ENCODE measurements around the gene SLC9B2.

The SLC9B2 gene

DNA sequence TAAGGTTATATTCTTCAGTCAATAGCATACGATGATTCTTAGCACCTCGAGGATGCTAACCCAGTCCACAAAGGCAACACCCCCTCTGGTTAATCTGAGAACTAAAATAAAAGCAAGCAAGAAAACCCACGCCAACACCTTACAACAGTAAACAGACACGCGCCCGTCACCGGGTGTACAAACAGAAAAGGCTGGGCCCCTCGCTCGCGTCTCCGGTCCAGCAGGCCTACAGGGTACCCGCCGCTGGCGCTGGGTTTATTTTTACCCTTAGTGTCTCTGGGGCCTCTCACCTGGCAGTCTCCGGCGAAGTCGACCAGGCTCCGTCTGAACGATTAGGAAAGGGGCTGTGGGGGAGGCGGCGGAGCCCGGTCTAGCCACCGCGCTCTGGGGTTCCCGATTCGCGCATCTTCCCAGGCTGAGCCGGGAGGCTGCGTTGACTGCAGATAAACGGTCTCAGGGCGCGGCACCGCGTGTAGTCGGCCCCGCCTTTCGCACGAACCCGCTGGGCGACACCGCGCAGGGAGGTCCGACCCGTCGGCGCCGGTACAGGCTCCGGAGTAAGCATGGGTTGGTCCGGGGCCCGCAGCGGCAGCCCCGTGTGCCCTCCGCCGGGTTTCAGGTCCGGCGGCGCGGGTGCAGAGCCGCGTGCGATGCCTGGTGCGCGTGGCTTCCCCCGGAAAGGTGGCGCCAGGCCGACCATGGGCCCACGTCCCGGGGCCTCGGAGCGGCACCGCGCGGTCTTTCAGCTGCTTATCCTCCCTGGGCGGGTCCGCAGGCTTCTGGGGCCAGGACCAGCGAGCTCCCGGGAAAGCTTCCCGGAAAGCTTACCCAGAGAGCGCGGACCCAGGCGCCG is 441 bp downstream of the SLC9B2 start (continued):
- TF ChIP-seq ZNF280D (tag by site-specific recombination; IDR thresholded peaks at IDR 0.05) (no peak), TRIM28 (IDR thresholded peaks at IDR 0.05; ENCODE audit: borderline replicate concordance, low read length) (peak; percentile 68; the same call in 1 of the 2 replicates), ZFHX2 (tag by site-specific recombination; conservative IDR thresholded peaks at IDR 0.05) (no peak), ZBTB8A (tag by site-specific recombination; IDR thresholded peaks at IDR 0.05) (peak; percentile 83), ZNF416 (tag by site-specific recombination; IDR thresholded peaks at IDR 0.05) (no peak), ZBTB1 (tag by site-specific recombination; IDR thresholded peaks at IDR 0.05) (no peak), ZNF175 (tag by site-specific recombination; IDR thresholded peaks at IDR 0.05) (no peak), ZNF529 (tag by site-specific recombination; IDR thresholded peaks at IDR 0.05; ENCODE audit: insufficient replicate concordance) (no peak), ZNF776 (tag by site-specific recombination; IDR thresholded peaks at IDR 0.05; ENCODE audit: borderline replicate concordance) (no peak), ZNF248 (tag by site-specific recombination; IDR thresholded peaks at IDR 0.05) (no peak), ZBTB10 (tag by site-specific recombination; IDR thresholded peaks at IDR 0.05) (no peak), INSM2 (tag by site-specific recombination; IDR thresholded peaks at IDR 0.05) (no peak), ZNF768 (tag by site-specific recombination; IDR thresholded peaks at IDR 0.05) (no peak), ZBTB21 (tag by site-specific recombination; IDR thresholded peaks at IDR 0.05) (no peak), ZNF501 (tag by site-specific recombination; IDR thresholded peaks at IDR 0.05) (peak; percentile 55; the same call in 1 of the 2 replicates), ZNF521 (tag by site-specific recombination; IDR thresholded peaks at IDR 0.05) (no peak), GLI4 (tag by site-specific recombination; IDR thresholded peaks at IDR 0.05) (no peak), WT1 (tag by site-specific recombination; IDR thresholded peaks at IDR 0.05) (no peak), ZNF19 (tag by site-specific recombination; IDR thresholded peaks at IDR 0.05; ENCODE audit: low read depth) (no peak)
- TF ChIP-seq, protein P1, sequence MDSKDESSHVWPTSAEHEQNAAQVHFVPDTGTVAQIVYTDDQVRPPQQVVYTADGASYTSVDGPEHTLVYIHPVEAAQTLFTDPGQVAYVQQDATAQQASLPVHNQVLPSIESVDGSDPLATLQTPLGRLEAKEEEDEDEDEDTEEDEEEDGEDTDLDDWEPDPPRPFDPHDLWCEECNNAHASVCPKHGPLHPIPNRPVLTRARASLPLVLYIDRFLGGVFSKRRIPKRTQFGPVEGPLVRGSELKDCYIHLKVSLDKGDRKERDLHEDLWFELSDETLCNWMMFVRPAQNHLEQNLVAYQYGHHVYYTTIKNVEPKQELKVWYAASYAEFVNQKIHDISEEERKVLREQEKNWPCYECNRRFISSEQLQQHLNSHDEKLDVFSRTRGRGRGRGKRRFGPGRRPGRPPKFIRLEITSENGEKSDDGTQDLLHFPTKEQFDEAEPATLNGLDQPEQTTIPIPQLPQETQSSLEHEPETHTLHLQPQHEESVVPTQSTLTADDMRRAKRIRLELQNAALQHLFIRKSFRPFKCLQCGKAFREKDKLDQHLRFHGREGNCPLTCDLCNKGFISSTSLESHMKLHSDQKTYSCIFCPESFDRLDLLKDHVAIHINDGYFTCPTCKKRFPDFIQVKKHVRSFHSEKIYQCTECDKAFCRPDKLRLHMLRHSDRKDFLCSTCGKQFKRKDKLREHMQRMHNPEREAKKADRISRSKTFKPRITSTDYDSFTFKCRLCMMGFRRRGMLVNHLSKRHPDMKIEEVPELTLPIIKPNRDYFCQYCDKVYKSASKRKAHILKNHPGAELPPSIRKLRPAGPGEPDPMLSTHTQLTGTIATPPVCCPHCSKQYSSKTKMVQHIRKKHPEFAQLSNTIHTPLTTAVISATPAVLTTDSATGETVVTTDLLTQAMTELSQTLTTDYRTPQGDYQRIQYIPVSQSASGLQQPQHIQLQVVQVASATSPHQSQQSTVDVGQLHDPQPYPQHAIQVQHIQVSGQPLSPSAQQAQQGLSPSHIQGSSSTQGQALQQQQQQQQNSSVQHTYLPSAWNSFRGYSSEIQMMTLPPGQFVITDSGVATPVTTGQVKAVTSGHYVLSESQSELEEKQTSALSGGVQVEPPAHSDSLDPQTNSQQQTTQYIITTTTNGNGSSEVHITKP (tag by site-specific recombination; IDR thresholded peaks at IDR 0.05) = 0 out of 2 replicates have a peak, but pooled peaks have one; percentile 22
- TF ChIP-seq, protein P2, sequence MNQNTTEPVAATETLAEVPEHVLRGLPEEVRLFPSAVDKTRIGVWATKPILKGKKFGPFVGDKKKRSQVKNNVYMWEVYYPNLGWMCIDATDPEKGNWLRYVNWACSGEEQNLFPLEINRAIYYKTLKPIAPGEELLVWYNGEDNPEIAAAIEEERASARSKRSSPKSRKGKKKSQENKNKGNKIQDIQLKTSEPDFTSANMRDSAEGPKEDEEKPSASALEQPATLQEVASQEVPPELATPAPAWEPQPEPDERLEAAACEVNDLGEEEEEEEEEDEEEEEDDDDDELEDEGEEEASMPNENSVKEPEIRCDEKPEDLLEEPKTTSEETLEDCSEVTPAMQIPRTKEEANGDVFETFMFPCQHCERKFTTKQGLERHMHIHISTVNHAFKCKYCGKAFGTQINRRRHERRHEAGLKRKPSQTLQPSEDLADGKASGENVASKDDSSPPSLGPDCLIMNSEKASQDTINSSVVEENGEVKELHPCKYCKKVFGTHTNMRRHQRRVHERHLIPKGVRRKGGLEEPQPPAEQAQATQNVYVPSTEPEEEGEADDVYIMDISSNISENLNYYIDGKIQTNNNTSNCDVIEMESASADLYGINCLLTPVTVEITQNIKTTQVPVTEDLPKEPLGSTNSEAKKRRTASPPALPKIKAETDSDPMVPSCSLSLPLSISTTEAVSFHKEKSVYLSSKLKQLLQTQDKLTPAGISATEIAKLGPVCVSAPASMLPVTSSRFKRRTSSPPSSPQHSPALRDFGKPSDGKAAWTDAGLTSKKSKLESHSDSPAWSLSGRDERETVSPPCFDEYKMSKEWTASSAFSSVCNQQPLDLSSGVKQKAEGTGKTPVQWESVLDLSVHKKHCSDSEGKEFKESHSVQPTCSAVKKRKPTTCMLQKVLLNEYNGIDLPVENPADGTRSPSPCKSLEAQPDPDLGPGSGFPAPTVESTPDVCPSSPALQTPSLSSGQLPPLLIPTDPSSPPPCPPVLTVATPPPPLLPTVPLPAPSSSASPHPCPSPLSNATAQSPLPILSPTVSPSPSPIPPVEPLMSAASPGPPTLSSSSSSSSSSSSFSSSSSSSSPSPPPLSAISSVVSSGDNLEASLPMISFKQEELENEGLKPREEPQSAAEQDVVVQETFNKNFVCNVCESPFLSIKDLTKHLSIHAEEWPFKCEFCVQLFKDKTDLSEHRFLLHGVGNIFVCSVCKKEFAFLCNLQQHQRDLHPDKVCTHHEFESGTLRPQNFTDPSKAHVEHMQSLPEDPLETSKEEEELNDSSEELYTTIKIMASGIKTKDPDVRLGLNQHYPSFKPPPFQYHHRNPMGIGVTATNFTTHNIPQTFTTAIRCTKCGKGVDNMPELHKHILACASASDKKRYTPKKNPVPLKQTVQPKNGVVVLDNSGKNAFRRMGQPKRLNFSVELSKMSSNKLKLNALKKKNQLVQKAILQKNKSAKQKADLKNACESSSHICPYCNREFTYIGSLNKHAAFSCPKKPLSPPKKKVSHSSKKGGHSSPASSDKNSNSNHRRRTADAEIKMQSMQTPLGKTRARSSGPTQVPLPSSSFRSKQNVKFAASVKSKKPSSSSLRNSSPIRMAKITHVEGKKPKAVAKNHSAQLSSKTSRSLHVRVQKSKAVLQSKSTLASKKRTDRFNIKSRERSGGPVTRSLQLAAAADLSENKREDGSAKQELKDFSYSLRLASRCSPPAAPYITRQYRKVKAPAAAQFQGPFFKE (tag by site-specific recombination; IDR thresholded peaks at IDR 0.05; ENCODE audit: borderline replicate concordance) = no peak

Measured in HEK293 (cell line).